T-helper 2 cell treated with Interferon-gamma antibody and Interleukin-4, amounts not matched to agents 5 μg/mL and 100 μg/mL, for 36 hours (primary cell): Measurements from ENCODE around the gene ZYX.
"Not testable (repeated sequence)": the region's sequence is repeated elsewhere in the genome, so short reads cannot be mapped to it uniquely, and the experiment has no call there.

Source experiments
- DNase-seq: peaks from one replicate; pipeline ENCODE4 v3.0.0; 2021; ENCODE audit warnings: low spot score
- H3K27ac Mint-ChIP-seq: one replicate; pipeline ENCODE4 v1.8.0; 2021; ENCODE audit warnings: mild to moderate bottlenecking, mixed read lengths
- H3K27me3 Mint-ChIP-seq: one replicate; pipeline ENCODE4 v1.8.0; 2021; ENCODE audit warnings: low read depth, mixed read lengths
- H3K36me3 Mint-ChIP-seq: one replicate; pipeline ENCODE4 v1.8.0; 2021; ENCODE audit warnings: low read depth, mixed read lengths
- H3K4me1 Mint-ChIP-seq: one replicate; pipeline ENCODE4 v1.8.0; 2021; ENCODE audit warnings: low read depth, mixed read lengths
- H3K4me3 Mint-ChIP-seq: one replicate; pipeline ENCODE4 v1.8.0; 2022; ENCODE audit warnings: mild to moderate bottlenecking, moderate library complexity, mixed read lengths
- H3K9me3 Mint-ChIP-seq: one replicate; pipeline ENCODE4 v1.8.0; 2021; ENCODE audit warnings: mixed read lengths

The ZYX gene

GRCh38 chr7:143405173-143406001, 24.2 kb downstream of the ZYX start:
- no peaks in the 10 kb centered on the region for H3K36me3 Mint-ChIP-seq
- no peaks in the 10 kb centered on the region for H3K9me3 Mint-ChIP-seq
- no peak overlapping the region for H3K27ac Mint-ChIP-seq
- peaks cover 19% of the 10 kb centered on the region for H3K4me1 Mint-ChIP-seq
- DNase-seq: no peak
- peaks cover 28% of the 10 kb centered on the region for H3K27me3 Mint-ChIP-seq
- H3K4me3 Mint-ChIP-seq: no peak overlapping the region

GRCh38 chr7:143406002-143406357, 24.8 kb downstream of the ZYX start:
- Mint-ChIP-seq H3K4me3 (no peak overlapping the region), H3K36me3 (no peaks in the 10 kb centered on the region), H3K4me1 (peaks cover 19% of the 10 kb centered on the region), H3K9me3 (no peaks in the 10 kb centered on the region), H3K27me3 (peaks cover 31% of the 10 kb centered on the region), H3K27ac (no peak overlapping the region)
- no peak for DNase-seq

GRCh38 chr7:143407287-143408251, 26.4 kb downstream of the ZYX start:
- no peak for DNase-seq
- Mint-ChIP-seq H3K9me3 (no peaks in the 10 kb centered on the region), H3K4me3 (peak overlapping the region; percentile 69), H3K36me3 (no peaks in the 10 kb centered on the region), H3K4me1 (peaks cover 19% of the 10 kb centered on the region), H3K27me3 (peaks cover 34% of the 10 kb centered on the region), H3K27ac (no peak overlapping the region)

- Mint-ChIP-seq H3K27me3 (peaks cover 34% of the 10 kb centered on the region), H3K36me3 (no peaks in the 10 kb centered on the region), H3K27ac (no peak overlapping the region), H3K9me3 (no peaks in the 10 kb centered on the region), H3K4me1 (peaks cover 19% of the 10 kb centered on the region), H3K4me3 (peak overlapping the region; percentile 69)
- no peak for DNase-seq
These were observed 27.1 kb downstream of the ZYX start for GRCh38 chr7:143408252-143408685.

GRCh38 chr7:143408686-143409561, 27.8 kb downstream of the ZYX start, which contains the start of gene EPHA1:
Gene EPHA1, minus strand, starts transcription at chr7:143408856. Its CDS starts 51 bp downstream, at chr7:143408805.
- Mint-ChIP-seq H3K27ac (no peak within 1 kb of the TSS), H3K36me3 (no peaks in the 10 kb centered on the region), H3K4me1 (peaks cover 19% of the 10 kb centered on the region), H3K27me3 (peaks cover 32% of the 10 kb centered on the region), H3K9me3 (no peaks in the 10 kb centered on the region), H3K4me3 (peak within 1 kb of the TSS; percentile 69)
- no peak for DNase-seq

GRCh38 chr7:143410521-143411004, 29.4 kb downstream of the ZYX start:
- H3K4me1 Mint-ChIP-seq: peaks cover 19% of the 10 kb centered on the region
- no peaks in the 10 kb centered on the region for H3K36me3 Mint-ChIP-seq
- no peak overlapping the region for H3K27ac Mint-ChIP-seq
- peaks cover 32% of the 10 kb centered on the region for H3K27me3 Mint-ChIP-seq
- no peak for DNase-seq
- H3K4me3 Mint-ChIP-seq: no peak overlapping the region
- H3K9me3 Mint-ChIP-seq: no peaks in the 10 kb centered on the region

GRCh38 chr7:143411976-143412708, 31.0 kb downstream of the ZYX start:
- Mint-ChIP-seq H3K4me3 (no peak overlapping the region), H3K27me3 (peaks cover 23% of the 10 kb centered on the region), H3K4me1 (peaks cover 19% of the 10 kb centered on the region), H3K36me3 (no peaks in the 10 kb centered on the region), H3K27ac (no peak overlapping the region), H3K9me3 (no peaks in the 10 kb centered on the region)
- DNase-seq: no peak

GRCh38 chr7:143413123-143413522, 32.0 kb downstream of the ZYX start:
- no peak overlapping the region for H3K27ac Mint-ChIP-seq
- H3K4me3 Mint-ChIP-seq: no peak overlapping the region
- peaks cover 9% of the 10 kb centered on the region for H3K4me1 Mint-ChIP-seq
- H3K36me3 Mint-ChIP-seq: no peaks in the 10 kb centered on the region
- H3K9me3 Mint-ChIP-seq: no peaks in the 10 kb centered on the region
- DNase-seq: no peak
- peaks cover 15% of the 10 kb centered on the region for H3K27me3 Mint-ChIP-seq

- H3K4me1 Mint-ChIP-seq, H3K9me3 Mint-ChIP-seq, H3K4me3 Mint-ChIP-seq, H3K36me3 Mint-ChIP-seq, H3K27ac Mint-ChIP-seq, DNase-seq: not testable (repeated sequence)
- H3K27me3 Mint-ChIP-seq: peaks cover 27% of the 10 kb centered on the region
These were observed 34.1 kb downstream of the ZYX start for GRCh38 chr7:143415209-143415608.

- no peaks in the 10 kb centered on the region for H3K36me3 Mint-ChIP-seq
- H3K4me1 Mint-ChIP-seq: peaks cover 1% of the 10 kb centered on the region
- no peak overlapping the region for H3K4me3 Mint-ChIP-seq
- no peaks in the 10 kb centered on the region for H3K9me3 Mint-ChIP-seq
- DNase-seq: no peak
- peaks cover 22% of the 10 kb centered on the region for H3K27me3 Mint-ChIP-seq
- H3K27ac Mint-ChIP-seq: no peak overlapping the region
These were observed 34.7 kb downstream of the ZYX start for GRCh38 chr7:143415742-143416397.

GRCh38 chr7:143416565-143417149, 35.5 kb downstream of the ZYX start:
- H3K36me3 Mint-ChIP-seq: no peaks in the 10 kb centered on the region
- H3K4me3 Mint-ChIP-seq: no peak overlapping the region
- no peak for DNase-seq
- H3K9me3 Mint-ChIP-seq: no peaks in the 10 kb centered on the region
- H3K27ac Mint-ChIP-seq: no peak overlapping the region
- H3K4me1 Mint-ChIP-seq: peaks cover 1% of the 10 kb centered on the region
- H3K27me3 Mint-ChIP-seq: peaks cover 19% of the 10 kb centered on the region

- H3K36me3 Mint-ChIP-seq: no peaks in the 10 kb centered on the region
- H3K9me3 Mint-ChIP-seq: no peaks in the 10 kb centered on the region
- H3K4me3 Mint-ChIP-seq: no peak overlapping the region
- DNase-seq: no peak
- H3K27me3 Mint-ChIP-seq: peaks cover 19% of the 10 kb centered on the region
- H3K27ac Mint-ChIP-seq: no peak overlapping the region
- peaks cover 1% of the 10 kb centered on the region for H3K4me1 Mint-ChIP-seq
These were observed 36.7 kb downstream of the ZYX start for GRCh38 chr7:143417734-143418383.
